CD4-positive, alpha-beta T cell (primary cell): ENCODE data around the gene RABL3. TPM values are rescaled to one million over a fixed set of nuclear protein-coding genes. Genes with fewer than 3 reads are reported as not detected.

ENCODE experiments used
- ATAC-seq: fragments of 200-7000 bp; cut with Tn5 transposase; one replicate; pipeline ENCODE4 v1.10.0; 2022; ENCODE audit warnings: mild to moderate bottlenecking; ENCODE audit not compliant: poor library complexity
- CTCF ChIA-PET: fragments of 350-600 bp; sonication (Branson Sonifier 250); formaldehyde crosslinking; loops from one replicate; lab custom pipeline; 2021; ENCODE audit warnings: antibody characterized with exemption, inconsistent platforms; lab: Charles Lee
- POLR2A ChIA-PET: fragments of 350-600 bp; sonication (Branson Sonifier 250); formaldehyde crosslinking; loops from one replicate; lab custom pipeline; 2021; ENCODE audit warnings: antibody characterized with exemption, inconsistent platforms; lab: Charles Lee
- DNase-seq, 14 experiments: peaks; one replicate each; pipeline ENCODE4 v3.0.0-alpha.2; 2013 to 2020; ENCODE audit warnings: mixed read lengths in 2 of 14
- H3K27ac ChIP-seq, 2 donors: one replicate each; pipeline versions ENCODE4 v1.5.1 to v1.7.0; 2013; ENCODE audit warnings: low read length in 2 of 2, low read depth in 1 of 2, mild to moderate bottlenecking in 1 of 2
- H3K27me3 ChIP-seq, 2 experiments: 1 replicate in 1 of 2; 2 replicates in 1 of 2; pipeline versions ENCODE4 v1.6.1 to v1.7.0; 2013; ENCODE audit warnings: low read length in 2 of 2, control low read depth in 1 of 2, mild to moderate bottlenecking in 1 of 2, moderate library complexity in 1 of 2; ENCODE audit not compliant: insufficient read depth in 2 of 2, control insufficient read depth in 1 of 2
- H3K36me3 ChIP-seq: one replicate; pipeline ENCODE4 v1.6.1; 2013; ENCODE audit warnings: low read length, control low read depth; ENCODE audit not compliant: insufficient read depth
- H3K4me1 ChIP-seq: one replicate; pipeline ENCODE4 v1.6.1; 2013; ENCODE audit warnings: low read length, control low read depth; ENCODE audit not compliant: insufficient read depth
- H3K4me3 ChIP-seq: one replicate; pipeline ENCODE4 v1.5.1; 2013; ENCODE audit warnings: mild to moderate bottlenecking, low read length, moderate library complexity
- H3K9me3 ChIP-seq, 2 experiments: 1 replicate in 1 of 2; 2 replicates in 1 of 2; pipeline versions ENCODE4 v1.6.1 to v1.7.0; 2013; ENCODE audit warnings: low read length in 2 of 2, mild to moderate bottlenecking in 2 of 2, control low read depth in 1 of 2, moderate library complexity in 1 of 2; ENCODE audit not compliant: control insufficient read depth in 1 of 2, insufficient read depth in 1 of 2
- H3K27ac Mint-ChIP-seq: one replicate; pipeline ENCODE4 v1.8.0; 2020; ENCODE audit warnings: mixed read lengths
- H3K27me3 Mint-ChIP-seq: one replicate; pipeline ENCODE4 v1.8.0; 2021; ENCODE audit warnings: mixed read lengths
- H3K36me3 Mint-ChIP-seq: one replicate; pipeline ENCODE4 v1.8.0; 2021; ENCODE audit warnings: low read depth, mixed read lengths
- H3K4me1 Mint-ChIP-seq: one replicate; pipeline ENCODE4 v1.8.0; 2021; ENCODE audit warnings: low read depth, mixed read lengths
- H3K4me3 Mint-ChIP-seq: one replicate; pipeline ENCODE4 v1.8.0; 2020; ENCODE audit warnings: mild to moderate bottlenecking, mixed read lengths
- H3K9me3 Mint-ChIP-seq: one replicate; pipeline ENCODE4 v1.8.0; 2020; ENCODE audit warnings: mixed read lengths
- CTCF ChIP-seq: fragments of 200-600 bp; IDR thresholded peaks from one replicate; pipeline ENCODE4 v1.8.0; 2022; ENCODE audit warnings: antibody characterized with exemption, mild to moderate bottlenecking
- intact Hi-C, 2 experiments: fragments of 100-400 bp; cut with DNase I in 1 of 2; cut with micrococcal nuclease in 1 of 2; formaldehyde crosslinking; loops; one replicate each; pipeline versions ENCODE4 v1.15.1 to v1.9.0; 2023 to 2025; cut with DNase I, micrococcal nuclease
- total RNA-seq, 174 experiments: library from RNA in 2 of 174; stranded (reverse) in 2 of 174; gene quantifications; one replicate each; pipeline ENCODE4 v1.2.3 and lab custom pipeline; 2021 to 2026

RABL3 gene
- total RNA-seq, 2 experiments from 2014 or later = 12.9 to 13.6 TPM

GRCh38 chr3:120648290-120648689 is 94.0 kb downstream of the RABL3 start:
- no peak for ATAC-seq
- Histone ChIP-seq H3K4me3 (no peak overlapping the region), H3K9me3 (no peaks in the 10 kb centered on the region), H3K4me1 (no peaks in the 10 kb centered on the region), H3K36me3 (no peaks in the 10 kb centered on the region), H3K27me3 (no peaks in the 10 kb centered on the region), H3K27ac (no peak overlapping the region)
- H3K27ac Mint-ChIP-seq = no peak overlapping the region
- H3K4me3 Mint-ChIP-seq = no peak overlapping the region
- no peaks in the 10 kb centered on the region for H3K4me1 Mint-ChIP-seq
- no peak for DNase-seq
- POLR2A ChIA-PET = no interaction called here
- no peaks in the 10 kb centered on the region for H3K27me3 Mint-ChIP-seq
- H3K36me3 Mint-ChIP-seq = no peaks in the 10 kb centered on the region
- no peak for TF ChIP-seq CTCF
- no peaks in the 10 kb centered on the region for H3K9me3 Mint-ChIP-seq
- intact Hi-C loops = no loop called here
- CTCF ChIA-PET = interaction anchor here (0.6 to 0.7 kb wide), 2 partner anchors 62 to 1079 kb away, joined by 4 read pairs; no protein-coding TSS in a partner anchor

- no peak overlapping the region for H3K27ac Mint-ChIP-seq
- ATAC-seq = no peak
- CTCF ChIA-PET = no interaction called here
These were observed 95.4 kb downstream of the RABL3 start for GRCh38 chr3:120646771-120647432.

GRCh38 chr3:120645083-120645845 is 97.1 kb downstream of the RABL3 start:
- ATAC-seq (no peak), DNase-seq (no peak)
- Mint-ChIP-seq H3K4me1 (peaks cover 7% of the 10 kb centered on the region), H3K27me3 (peaks cover 4% of the 10 kb centered on the region), H3K27ac (no peak overlapping the region), H3K4me3 (no peak overlapping the region), H3K36me3 (no peaks in the 10 kb centered on the region), H3K9me3 (no peaks in the 10 kb centered on the region)
- no peaks in the 10 kb centered on the region for H3K27me3 ChIP-seq
- ChIA-PET CTCF (no interaction called here), POLR2A (no interaction called here)
- H3K9me3 ChIP-seq = no peaks in the 10 kb centered on the region
- no peaks in the 10 kb centered on the region for H3K36me3 ChIP-seq
- no peak overlapping the region for H3K4me3 ChIP-seq
- intact Hi-C loops = no loop called here
- TF ChIP-seq CTCF = no peak
- H3K4me1 ChIP-seq = peaks cover under 1% of the 10 kb centered on the region
- H3K27ac ChIP-seq = no peak overlapping the region

More at GRCh38 chr3:120646771-120647432, 95.4 kb downstream of the RABL3 start:
- H3K36me3 ChIP-seq = no peaks in the 10 kb centered on the region
- peaks cover 4% of the 10 kb centered on the region for H3K27me3 Mint-ChIP-seq
- no peak for DNase-seq
- H3K4me3 ChIP-seq = no peak overlapping the region
- no peak overlapping the region for H3K4me3 Mint-ChIP-seq
- intact Hi-C loops = no loop called here
- no peak for TF ChIP-seq CTCF
- no peaks in the 10 kb centered on the region for H3K4me1 ChIP-seq
- no peaks in the 10 kb centered on the region for H3K9me3 Mint-ChIP-seq
- H3K27ac ChIP-seq = no peak overlapping the region
- no peaks in the 10 kb centered on the region for H3K27me3 ChIP-seq
- H3K36me3 Mint-ChIP-seq = no peaks in the 10 kb centered on the region
- no peaks in the 10 kb centered on the region for H3K4me1 Mint-ChIP-seq
- no peaks in the 10 kb centered on the region for H3K9me3 ChIP-seq
- POLR2A ChIA-PET = no interaction called here
